Vagina (tissue), 2 donors: ENCODE data around the gene ENTPD6. TPM values are rescaled to one million over a fixed set of nuclear protein-coding genes. Genes with fewer than 3 reads are reported as not detected.

Source experiments
- DNase-seq, 2 donors: peaks; one replicate each; pipeline ENCODE4 v3.0.0-alpha.2; 2017; ENCODE audit errors: extremely low spot score in 2 of 2
- H3K27ac ChIP-seq: fragments of 200-600 bp; sonication (generic); one replicate; pipeline ENCODE4 v1.5.1; 2019
- H3K27me3 ChIP-seq: fragments of 200-600 bp; sonication (generic); one replicate; pipeline ENCODE4 v1.5.1; 2019
- H3K36me3 ChIP-seq, 2 donors: fragments of 200-600 bp; sonication (generic); one replicate each; pipeline ENCODE4 v1.5.1; 2017 to 2019
- H3K4me1 ChIP-seq: fragments of 200-600 bp; sonication (generic); one replicate; pipeline ENCODE4 v1.5.1; 2019
- H3K4me3 ChIP-seq, 2 donors: fragments of 200-600 bp; sonication (generic); 1 replicate in 1 of 2; 2 replicates in 1 of 2; pipeline ENCODE4 v1.5.1; 2016 to 2019
- H3K9me3 ChIP-seq: fragments of 200-600 bp; sonication (generic); one replicate; pipeline ENCODE4 v1.5.1; 2019
- CTCF ChIP-seq, 3 experiments: fragments of 450-650 bp in 2 of 3; fragments of 200-600 bp in 1 of 3; sonication (generic) in 1 of 3; IDR thresholded peaks; one replicate each; pipeline ENCODE4 v1.5.1; 2017 to 2019; ENCODE audit warnings: antibody characterized with exemption in 3 of 3, mild to moderate bottlenecking in 2 of 3, moderate library complexity in 2 of 3
- POLR2A ChIP-seq, 2 donors: fragments of 450-650 bp; IDR thresholded peaks; one replicate each; pipeline ENCODE4 v1.6.1; 2017; ENCODE audit warnings: antibody characterized with exemption in 2 of 2, mild to moderate bottlenecking in 2 of 2, moderate library complexity in 2 of 2
- POLR2AphosphoS5 ChIP-seq, 2 donors: sonication (generic); formaldehyde crosslinking; IDR thresholded peaks; one replicate each; pipeline ENCODE4 v1.9.0; 2017; ENCODE audit warnings: antibody characterized with exemption in 2 of 2, mild to moderate bottlenecking in 2 of 2, low read depth in 1 of 2; ENCODE audit not compliant: insufficient read depth in 1 of 2
- intact Hi-C: fragments of 100-400 bp; cut with DNase I; formaldehyde crosslinking; loops from one replicate; pipeline ENCODE4 v1.15.1; 2023
- total RNA-seq: library from RNA; depleted of rRNA; stranded (reverse); fragments of >200 nt; gene quantifications from one replicate; pipeline ENCODE4 v1.2.3, GENCODE V29; 2016

ENTPD6 gene
- total RNA-seq, 1 donor from 2014 or later, result 51.3 TPM

GRCh38 chr20:25187635-25188034, 7.9 kb upstream of the ENTPD6 start:
- TF ChIP-seq POLR2A (IDR thresholded peaks at IDR 0.05) (no peak), POLR2AphosphoS5 (IDR thresholded peaks at IDR 0.05; ENCODE audit: insufficient read depth in 1 of 2, low read depth in 1 of 2) (no peak), CTCF (IDR thresholded peaks at IDR 0.05) (no peak)
- Histone ChIP-seq H3K4me3 (no peak overlapping the region), H3K27me3 (no peaks in the 10 kb centered on the region), H3K27ac (no peak overlapping the region), H3K9me3 (no peaks in the 10 kb centered on the region), H3K4me1 (no peaks in the 10 kb centered on the region), H3K36me3 (no peaks in the 10 kb centered on the region)
- intact Hi-C loops, result no loop called here
- DNase-seq, result no peak

- TF ChIP-seq POLR2AphosphoS5 (IDR thresholded peaks at IDR 0.05; ENCODE audit: insufficient read depth in 1 of 2, low read depth in 1 of 2) (no peak), CTCF (IDR thresholded peaks at IDR 0.05) (no peak), POLR2A (IDR thresholded peaks at IDR 0.05) (no peak)
- intact Hi-C loops, result no loop called here
- Histone ChIP-seq H3K36me3 (no peaks in the 10 kb centered on the region), H3K27me3 (no peaks in the 10 kb centered on the region), H3K27ac (no peak overlapping the region), H3K4me3 (no peak overlapping the region), H3K9me3 (no peaks in the 10 kb centered on the region), H3K4me1 (no peaks in the 10 kb centered on the region)
- DNase-seq, result no peak
Measured at GRCh38 chr20:25188218-25188617, 7.3 kb upstream of the ENTPD6 start.

GRCh38 chr20:25191051-25191450, 4.5 kb upstream of the ENTPD6 start:
- no peaks in the 10 kb centered on the region for H3K27me3 ChIP-seq
- DNase-seq, result no peak
- H3K4me3 ChIP-seq, result no peak overlapping the region
- intact Hi-C loops, result loop anchor here (10.0 kb wide), 1 partner anchor 54 kb away; the partner anchor contains the start of gene PYGB
- H3K27ac ChIP-seq, result no peak overlapping the region
- no peaks in the 10 kb centered on the region for H3K9me3 ChIP-seq
- no peaks in the 10 kb centered on the region for H3K4me1 ChIP-seq
- no peaks in the 10 kb centered on the region for H3K36me3 ChIP-seq
- no peak for TF ChIP-seq POLR2A (IDR thresholded peaks at IDR 0.05)
- TF ChIP-seq POLR2AphosphoS5 (IDR thresholded peaks at IDR 0.05; ENCODE audit: insufficient read depth in 1 of 2, low read depth in 1 of 2), result no peak
- TF ChIP-seq CTCF (IDR thresholded peaks at IDR 0.05), result no peak

- Histone ChIP-seq H3K4me3 (no peak overlapping the region), H3K9me3 (no peaks in the 10 kb centered on the region), H3K27me3 (no peaks in the 10 kb centered on the region), H3K4me1 (peaks cover 5% of the 10 kb centered on the region), H3K36me3 (no peaks in the 10 kb centered on the region), H3K27ac (no peak overlapping the region)
- DNase-seq, result no peak
- intact Hi-C loops, result loop anchor here (10.0 kb wide), 1 partner anchor 53 kb away; the partner anchor contains the start of gene PYGB
- TF ChIP-seq POLR2AphosphoS5 (IDR thresholded peaks at IDR 0.05; ENCODE audit: insufficient read depth in 1 of 2, low read depth in 1 of 2) (no peak), POLR2A (IDR thresholded peaks at IDR 0.05) (no peak), CTCF (IDR thresholded peaks at IDR 0.05) (no peak)
Measured at GRCh38 chr20:25191689-25192088, 3.8 kb upstream of the ENTPD6 start.

- no peak overlapping the region for H3K4me3 ChIP-seq
- no peak for DNase-seq
- H3K27ac ChIP-seq, result no peak overlapping the region
- H3K27me3 ChIP-seq, result no peaks in the 10 kb centered on the region
- TF ChIP-seq CTCF (IDR thresholded peaks at IDR 0.05), result no peak
- TF ChIP-seq POLR2A (IDR thresholded peaks at IDR 0.05), result no peak
- no peak for TF ChIP-seq POLR2AphosphoS5 (IDR thresholded peaks at IDR 0.05; ENCODE audit: insufficient read depth in 1 of 2, low read depth in 1 of 2)
- H3K36me3 ChIP-seq, result no peaks in the 10 kb centered on the region
- peaks cover 21% of the 10 kb centered on the region for H3K4me1 ChIP-seq
- intact Hi-C loops, result loop anchor here (10.0 kb wide), 1 partner anchor 51 kb away; the partner anchor contains the start of gene PYGB
- no peaks in the 10 kb centered on the region for H3K9me3 ChIP-seq
Measured at GRCh38 chr20:25193843-25194242, 1.7 kb upstream of the ENTPD6 start.
